GM19372 (cell line): ENCODE data around the gene ATP9A.

Source experiments
- ATAC-seq: cut with Tn5 transposase; IDR thresholded peaks from one replicate; pipeline ENCODE4 v1.9.1; 2021; ENCODE audit warnings: mild to moderate bottlenecking, low read depth, moderate library complexity; ENCODE audit not compliant: unreplicated experiment

Gene ATP9A

DNA sequence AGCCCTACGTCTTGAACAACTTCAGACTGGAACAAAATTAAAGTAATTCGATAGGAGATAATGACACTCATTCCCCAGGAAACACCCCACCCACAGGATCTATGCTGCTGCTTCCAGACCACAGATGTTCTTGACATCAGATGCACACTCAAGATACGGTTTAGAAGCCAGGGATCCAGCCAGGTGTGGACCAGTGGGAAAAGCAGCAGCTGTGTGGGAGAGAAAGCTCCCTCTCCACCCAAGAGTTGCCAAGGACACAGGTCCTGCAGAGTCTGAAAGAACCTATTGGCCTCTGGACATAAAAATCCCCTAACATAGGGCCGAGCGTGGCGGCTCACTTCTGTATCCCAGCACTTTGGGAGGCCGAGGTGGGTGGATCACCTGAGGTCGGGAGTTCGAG, 133.9 kb downstream of the ATP9A start:
- ATAC-seq = no peak

- no peak for ATAC-seq
Observed at GRCh38 chr20:51633430-51633829, 134.8 kb downstream of the ATP9A start.

GRCh38 chr20:51631953-51632352, 136.2 kb downstream of the ATP9A start:
- no peak for ATAC-seq

DNA sequence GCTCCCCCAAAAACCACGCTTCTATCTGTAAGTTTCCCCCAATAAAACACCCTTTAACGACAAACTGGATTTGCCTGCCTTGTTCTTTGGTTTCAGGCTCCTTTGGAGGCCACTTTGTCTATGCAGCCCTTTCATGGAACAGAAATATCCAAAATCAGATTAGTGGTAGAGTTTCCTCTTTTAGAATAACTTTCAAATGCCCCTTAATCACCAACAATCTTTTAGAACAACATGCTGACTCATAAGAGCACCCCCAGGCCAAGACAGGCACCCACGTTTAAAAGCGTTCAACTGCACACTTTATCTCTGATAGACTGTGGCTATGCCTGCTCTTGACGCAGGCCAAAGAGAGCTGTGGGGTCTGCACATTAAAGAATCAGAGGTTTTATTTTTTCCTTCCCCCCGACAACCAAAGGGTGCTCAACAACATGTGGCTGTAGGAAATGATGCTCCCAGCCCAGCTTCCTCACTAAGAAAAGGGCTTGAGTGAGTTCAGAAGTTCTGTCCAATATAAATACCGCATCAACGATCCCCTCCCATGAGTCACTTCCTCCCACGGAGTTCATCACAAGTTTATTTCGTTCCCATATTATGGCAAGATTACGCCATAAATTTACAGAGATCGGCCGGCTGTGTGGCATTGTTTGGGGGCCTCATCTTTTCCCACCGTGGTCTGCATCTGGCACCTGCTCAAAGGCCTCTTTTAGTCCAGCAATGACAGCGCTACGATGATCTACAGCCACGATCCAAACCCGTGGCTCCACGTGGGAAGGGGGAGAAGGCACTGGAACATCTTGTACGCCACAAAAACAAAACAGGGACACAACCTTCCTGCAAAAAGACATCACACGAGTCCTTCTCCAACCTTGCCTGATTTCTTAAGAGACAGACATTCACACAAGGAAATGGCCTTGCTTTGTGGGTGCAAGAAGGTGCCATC, 136.9 kb downstream of the ATP9A start:
- no peak for ATAC-seq

GRCh38 chr20:51629399-51630058, 138.7 kb downstream of the ATP9A start:
- ATAC-seq = no peak

DNA sequence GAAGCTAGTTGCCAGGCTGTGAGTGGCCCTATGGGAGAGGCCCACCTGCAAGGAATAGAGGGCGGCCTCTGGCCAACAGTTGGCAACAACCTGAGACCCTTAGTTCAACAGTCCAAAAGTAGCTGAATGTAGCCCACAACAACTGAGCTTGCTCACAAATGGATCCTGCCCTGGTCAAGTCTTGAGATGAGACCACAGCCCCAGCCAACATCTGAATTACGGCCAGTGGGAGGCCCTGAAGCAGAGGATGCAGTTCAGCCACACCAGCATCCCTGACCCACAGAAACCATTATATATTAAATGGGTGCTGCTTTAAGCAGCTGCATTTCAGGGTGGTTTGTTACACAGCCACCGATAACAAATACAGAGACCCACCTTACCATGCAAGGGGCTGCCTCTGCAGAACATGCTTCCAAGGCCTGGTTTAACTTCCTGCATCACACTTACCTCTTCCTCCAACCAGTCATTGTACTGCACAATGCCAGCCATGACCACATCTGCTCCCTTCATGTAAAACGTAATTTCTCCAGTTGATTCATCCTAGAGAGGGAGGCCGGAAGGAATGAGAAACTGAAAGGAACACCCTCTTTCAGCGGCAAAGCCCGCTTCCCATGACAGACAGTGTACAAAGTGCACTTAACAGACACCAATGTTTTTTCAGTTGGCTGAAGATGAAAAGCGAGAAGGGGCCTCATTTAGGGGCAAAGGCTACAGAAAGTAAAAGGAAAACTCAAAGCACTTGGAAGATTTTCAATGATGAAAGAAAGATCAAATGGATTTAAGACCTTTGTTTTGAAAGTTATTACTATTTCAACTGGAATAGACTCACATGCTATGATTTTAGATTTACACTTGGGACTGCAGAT, 139.4 kb downstream of the ATP9A start:
- no peak for ATAC-seq

DNA sequence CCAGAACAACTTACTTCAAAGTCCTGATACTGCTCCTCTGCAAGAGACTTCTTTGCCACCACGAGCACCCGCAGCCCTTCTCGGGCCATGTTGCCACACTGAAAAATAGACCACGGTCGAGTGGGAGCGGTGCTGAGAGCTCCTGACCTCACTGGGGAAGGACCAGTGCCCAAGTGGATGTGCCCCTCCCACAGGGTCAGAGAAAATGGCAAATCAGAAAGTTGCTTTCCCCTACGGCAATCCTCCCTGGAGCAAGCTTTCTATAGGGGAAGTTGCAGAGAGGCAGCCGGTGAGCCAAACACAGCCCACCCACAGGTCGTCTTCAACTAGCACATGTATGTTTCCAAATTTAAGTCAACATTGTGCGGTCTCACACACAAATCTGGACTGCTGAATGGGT, 140.6 kb downstream of the ATP9A start:
- ATAC-seq = no peak

DNA sequence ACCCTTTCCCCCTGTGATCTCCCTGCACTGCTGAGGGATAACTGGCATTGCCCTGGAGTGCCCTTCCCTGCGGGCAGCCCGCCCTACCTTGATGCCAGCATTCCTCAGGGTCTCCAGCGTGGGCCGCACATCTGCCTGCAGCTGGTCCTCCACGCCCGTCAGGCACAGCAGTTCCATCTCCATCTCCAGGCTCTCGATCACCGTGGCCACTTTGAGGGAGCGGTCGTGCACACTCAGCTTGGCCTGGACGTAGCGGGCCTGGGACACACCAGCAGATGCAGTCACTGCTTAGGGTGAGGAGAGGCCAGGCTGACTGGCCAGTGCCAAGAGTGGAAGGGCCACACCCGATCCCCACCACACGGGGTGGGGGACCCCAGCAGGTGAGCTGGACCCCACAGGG, 143.1 kb downstream of the ATP9A start:
- no peak for ATAC-seq

GRCh38 chr20:51624157-51624731, 143.9 kb downstream of the ATP9A start:
- ATAC-seq = no peak

DNA sequence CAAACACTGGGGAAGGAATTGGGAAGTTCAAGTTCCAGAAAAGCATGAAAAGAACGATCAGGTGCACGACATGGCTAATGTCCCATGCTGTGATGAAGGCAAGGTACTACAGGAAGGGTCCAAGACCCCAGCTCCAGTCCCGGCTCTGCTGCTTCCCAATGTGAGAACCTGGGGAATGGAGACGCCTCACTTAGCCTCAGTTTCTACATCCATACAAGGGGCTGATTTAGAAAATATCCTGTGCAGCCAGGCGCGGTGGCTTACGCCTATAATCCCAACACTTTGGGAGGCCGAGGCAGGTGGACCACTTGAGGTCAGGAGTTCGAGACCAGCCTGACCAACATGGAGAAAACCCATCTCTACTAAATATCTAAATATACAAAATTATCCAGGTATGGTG, 144.9 kb downstream of the ATP9A start:
- no peak for ATAC-seq

GRCh38 chr20:51622004-51622874, 146.0 kb downstream of the ATP9A start:
- no peak for ATAC-seq

GRCh38 chr20:51620432-51620831, 147.8 kb downstream of the ATP9A start:
- ATAC-seq = no peak

- ATAC-seq = no peak
Observed at GRCh38 chr20:51616060-51616459, 152.1 kb downstream of the ATP9A start.

- ATAC-seq = no peak
Observed at GRCh38 chr20:51614687-51615086, 153.5 kb downstream of the ATP9A start.

GRCh38 chr20:51613580-51613979, 154.6 kb downstream of the ATP9A start:
- no peak for ATAC-seq

DNA sequence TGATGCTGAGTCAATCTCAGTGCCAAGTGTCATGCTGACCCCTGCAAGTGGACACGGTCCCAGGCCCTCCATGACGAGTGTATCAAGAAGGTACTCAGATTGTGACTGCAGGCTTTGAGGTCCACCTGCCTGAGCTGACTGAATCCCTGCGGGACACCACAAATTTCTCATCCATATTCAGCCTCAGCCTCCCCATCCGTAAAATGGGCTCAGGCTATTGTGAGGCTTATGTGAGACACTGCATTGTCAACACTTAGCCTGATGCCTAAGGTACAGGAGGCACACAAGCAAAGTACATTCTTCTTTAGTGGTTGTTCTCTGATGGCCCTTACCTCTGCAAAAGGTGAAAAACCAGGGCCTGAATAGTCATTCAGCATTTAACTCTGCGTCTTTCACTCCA, 155.3 kb downstream of the ATP9A start:
- ATAC-seq = no peak

- ATAC-seq = no peak
Observed at GRCh38 chr20:51611625-51611890, 156.6 kb downstream of the ATP9A start.

DNA sequence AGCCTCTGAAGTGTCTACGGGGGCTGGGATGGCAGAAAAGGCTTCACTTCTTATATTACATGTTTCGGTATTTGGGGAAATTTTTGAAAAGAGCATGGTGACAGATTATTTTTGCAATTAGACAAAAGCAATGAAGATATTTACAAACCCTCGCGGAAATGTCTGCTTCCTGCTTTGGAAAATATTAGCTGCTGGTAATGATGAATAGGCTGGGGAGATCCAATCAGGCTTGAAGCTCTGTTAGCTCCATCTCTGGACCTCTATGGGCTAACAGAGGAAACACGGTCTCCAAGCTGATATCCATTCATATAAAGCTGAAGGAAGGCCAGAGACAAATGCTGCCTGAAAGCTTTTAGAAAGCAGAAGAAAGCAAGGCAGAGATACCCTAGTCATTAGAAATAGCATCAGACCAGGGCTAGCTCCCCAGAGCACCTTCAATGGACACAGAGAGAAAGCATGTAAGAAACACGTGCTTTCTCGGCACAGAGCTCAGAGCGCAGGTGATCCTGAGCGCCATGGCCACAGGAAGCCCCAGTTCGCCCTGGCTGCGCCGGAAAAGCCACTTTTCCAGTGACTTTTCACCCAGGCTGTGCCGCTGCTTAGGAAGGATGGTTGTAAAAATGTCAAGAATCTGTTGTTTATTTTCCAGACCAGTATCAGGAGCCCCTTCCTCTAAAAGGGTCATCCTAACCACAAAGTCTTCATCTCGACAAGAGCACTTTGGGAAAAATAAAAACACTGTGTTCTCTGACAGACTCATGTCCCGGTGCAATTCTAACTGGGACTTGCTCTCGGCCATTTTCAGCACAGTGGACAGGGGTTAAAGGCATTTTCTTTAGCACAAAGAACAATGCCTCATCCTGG, 157.2 kb downstream of the ATP9A start:
- ATAC-seq = no peak

GRCh38 chr20:51610111-51610510, 158.1 kb downstream of the ATP9A start:
- no peak for ATAC-seq
